GM18502 (cell line): ENCODE data around the gene USP38.
"Not testable (repeated sequence)": the region's sequence is repeated elsewhere in the genome, so short reads cannot be mapped to it uniquely, and the experiment has no call there.

Experiments
- ATAC-seq: cut with Tn5 transposase; IDR thresholded peaks from one replicate; pipeline ENCODE4 v1.9.1; 2021; ENCODE audit warnings: mild to moderate bottlenecking; ENCODE audit not compliant: unreplicated experiment, poor library complexity

USP38 gene

DNA sequence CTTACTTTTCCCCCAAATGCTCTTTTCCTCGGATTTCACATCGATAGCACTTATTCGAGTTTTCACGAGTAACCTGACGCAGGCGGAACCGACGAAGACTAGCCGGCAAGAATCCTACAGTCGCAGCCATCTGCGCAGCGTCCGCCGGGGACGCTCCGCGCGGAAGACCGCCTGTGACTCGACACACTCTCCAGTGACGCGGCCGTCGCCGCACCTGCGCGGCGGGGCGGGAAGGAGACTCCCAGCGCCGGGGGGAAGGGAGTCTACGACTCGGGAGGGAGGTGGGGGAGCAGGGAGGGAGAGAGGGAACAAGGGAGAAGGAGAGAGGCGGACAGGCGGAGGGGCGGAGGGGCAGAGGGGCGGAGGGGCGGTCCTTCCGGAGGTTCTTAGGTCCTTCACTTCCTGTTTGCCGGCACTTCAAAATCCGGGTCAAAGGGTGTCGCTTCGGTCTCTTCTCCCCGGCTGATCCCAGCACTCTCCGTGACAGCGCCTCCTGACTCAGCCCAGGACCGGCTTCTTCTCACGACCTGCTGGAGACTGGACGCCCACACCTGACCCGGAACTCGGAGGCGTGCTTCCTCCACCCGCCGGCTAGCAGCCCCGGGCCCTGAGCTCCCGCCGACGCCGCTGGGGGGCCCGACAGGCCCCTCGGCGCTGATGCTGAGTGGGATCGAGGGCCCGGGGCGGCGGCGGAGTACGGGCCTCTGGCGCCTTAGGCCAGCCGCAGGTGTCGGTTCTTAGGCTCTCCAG lies at the start of gene USP38:
Gene USP38 (plus strand): TSS at position 415 of the 750 bp plus-strand sequence. CDS start 534 bp downstream, outside the sequence.
- peak; percentile 77 for ATAC-seq

- ATAC-seq = no peak
These were observed 49.4 kb upstream of the USP38 start for GRCh38 chr4:143135358-143135757.

GRCh38 chr4:143140696-143141095 lies 44.0 kb upstream of the USP38 start:
- ATAC-seq = no peak

DNA sequence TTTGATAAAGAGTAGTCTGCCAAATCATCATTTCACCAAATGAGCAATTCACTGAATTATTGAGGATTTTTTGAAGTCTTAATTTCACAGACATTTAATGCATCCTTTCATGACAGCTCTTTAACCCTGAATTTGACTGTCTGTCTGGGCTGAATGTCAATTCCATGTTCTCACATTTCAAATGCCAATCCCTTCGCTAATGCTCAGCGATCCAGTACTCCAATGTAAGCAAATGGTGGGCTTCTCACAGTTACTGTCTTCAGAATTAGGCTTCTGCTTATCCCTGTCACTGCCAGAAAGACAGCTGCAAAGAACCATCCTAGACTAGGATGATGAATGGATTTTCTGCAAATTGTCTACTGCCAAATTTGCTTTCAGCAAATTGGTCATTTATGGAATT lies 36.2 kb upstream of the USP38 start:
- no peak for ATAC-seq

DNA sequence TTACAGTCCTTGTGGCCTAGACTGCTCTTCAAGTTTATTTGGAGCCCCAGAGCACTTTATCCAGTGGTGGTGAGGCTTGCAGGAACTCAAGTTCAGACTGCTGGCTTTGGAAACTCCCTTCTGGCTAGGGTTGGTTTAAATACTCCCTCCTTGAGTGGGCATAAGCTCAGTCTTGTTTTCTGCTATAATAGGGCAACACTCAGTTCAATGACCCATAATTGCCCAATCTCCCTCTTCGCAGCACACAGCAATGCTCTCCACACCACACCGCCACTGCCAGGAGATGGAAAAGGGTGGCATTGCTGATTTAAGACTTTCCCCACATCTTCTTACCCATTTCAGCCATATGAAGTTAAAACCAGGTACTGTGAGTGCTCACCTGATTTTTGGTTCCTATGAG lies 27.9 kb upstream of the USP38 start:
- ATAC-seq = no peak

DNA sequence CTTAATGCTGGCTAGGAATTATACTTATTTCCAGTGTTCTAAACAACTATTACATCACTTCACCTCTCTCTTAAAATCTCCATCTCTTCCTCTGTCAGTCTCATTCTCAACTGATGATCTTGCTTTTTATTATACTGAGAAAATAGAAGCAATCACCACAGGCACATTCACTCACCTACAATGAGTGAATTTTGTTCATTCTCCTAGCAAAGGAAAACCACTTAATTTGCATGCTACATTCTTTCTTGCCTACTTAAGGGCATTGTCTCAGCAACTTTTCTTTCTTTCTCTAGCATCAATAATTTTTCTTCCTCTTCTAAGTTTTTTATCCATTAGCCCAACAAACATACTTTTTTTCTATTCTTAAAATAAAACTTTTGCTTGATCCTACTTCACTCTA lies 21.1 kb upstream of the USP38 start:
- no peak for ATAC-seq

GRCh38 chr4:143166722-143167121 lies 18.0 kb upstream of the USP38 start:
- ATAC-seq = not testable (repeated sequence)

GRCh38 chr4:143178923-143179322 lies 5.8 kb upstream of the USP38 start:
- ATAC-seq = no peak

DNA sequence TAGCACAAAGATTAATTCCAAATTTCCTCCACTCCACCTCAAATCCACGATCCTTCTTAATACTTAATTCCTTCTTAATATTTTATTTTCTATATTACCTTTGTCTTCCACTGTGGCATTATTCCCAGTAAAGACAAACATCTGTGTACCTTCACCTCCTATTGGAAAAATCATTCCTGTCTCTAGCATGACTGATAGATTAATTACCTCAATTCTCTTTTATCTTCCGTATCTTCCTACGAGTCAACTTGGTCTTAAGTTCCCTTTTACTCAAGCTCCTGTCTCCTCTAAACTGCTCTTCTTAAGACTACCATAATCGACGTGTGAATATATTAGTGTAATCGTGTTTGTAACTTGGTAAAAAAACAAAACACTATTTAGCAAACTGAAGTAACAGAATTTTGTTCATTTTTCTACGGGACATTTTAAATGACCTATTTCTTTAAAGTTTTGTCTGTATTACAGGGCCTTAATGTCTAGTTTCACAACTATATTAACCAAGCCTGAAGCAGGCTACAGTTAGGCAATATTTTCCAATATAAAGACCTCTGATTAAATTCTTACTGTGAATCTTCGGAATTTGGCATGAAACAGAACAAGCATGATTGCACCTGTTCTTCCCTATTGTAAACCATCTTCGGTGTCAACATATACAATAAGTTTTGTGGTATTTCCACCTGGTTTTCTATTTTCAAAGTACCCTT lies 1.1 kb upstream of the USP38 start:
- no peak for ATAC-seq

- ATAC-seq = peak; percentile 32
These were observed 557 bp upstream of the USP38 start for GRCh38 chr4:143184217-143184502.

DNA sequence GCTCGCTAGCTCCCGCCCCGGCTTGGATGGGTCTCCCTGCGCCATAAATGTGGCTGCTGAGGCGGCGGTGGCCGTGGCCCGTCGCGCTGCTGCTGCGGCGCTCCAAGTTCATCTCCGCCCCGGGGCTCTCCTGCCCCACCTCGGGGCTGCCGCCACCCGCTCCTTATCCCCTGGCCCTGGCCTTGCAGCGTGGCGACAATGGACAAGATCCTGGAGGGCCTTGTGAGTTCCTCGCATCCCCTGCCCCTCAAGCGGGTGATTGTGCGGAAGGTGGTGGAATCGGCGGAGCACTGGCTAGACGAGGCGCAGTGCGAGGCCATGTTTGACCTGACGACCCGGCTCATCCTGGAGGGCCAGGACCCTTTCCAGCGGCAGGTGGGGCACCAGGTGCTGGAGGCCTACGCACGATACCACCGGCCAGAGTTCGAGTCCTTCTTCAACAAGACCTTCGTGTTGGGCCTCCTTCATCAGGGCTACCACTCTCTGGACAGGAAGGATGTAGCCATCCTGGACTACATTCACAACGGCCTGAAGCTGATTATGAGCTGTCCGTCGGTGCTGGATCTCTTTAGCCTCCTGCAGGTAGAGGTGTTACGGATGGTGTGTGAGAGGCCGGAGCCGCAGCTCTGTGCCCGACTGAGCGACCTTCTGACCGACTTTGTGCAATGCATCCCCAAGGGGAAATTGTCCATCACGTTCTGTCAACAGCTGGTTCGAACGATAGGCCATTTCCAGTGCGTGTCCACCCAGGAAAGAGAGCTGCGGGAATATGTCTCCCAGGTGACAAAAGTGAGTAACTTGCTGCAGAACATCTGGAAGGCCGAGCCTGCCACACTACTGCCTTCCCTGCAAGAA lies 763 bp downstream of the USP38 start:
- ATAC-seq = peak; percentile 30

DNA sequence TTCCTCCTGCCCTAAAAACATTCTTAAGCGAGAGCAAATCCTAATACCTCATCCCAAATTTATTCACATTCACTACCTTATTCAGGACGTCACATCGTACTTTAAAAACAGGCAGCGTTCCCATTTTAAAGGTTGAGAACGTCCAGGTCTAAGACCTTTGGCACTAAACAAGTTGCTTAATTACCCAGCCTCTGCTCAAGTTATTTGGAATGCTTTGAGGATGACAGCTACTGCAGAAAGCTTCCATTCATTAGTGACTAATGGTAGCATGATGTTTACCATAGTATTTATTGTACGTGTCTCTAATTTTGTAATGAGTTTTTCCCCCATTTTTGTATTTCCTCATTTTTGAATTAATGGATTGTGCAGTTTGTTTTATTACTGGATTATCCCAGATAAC lies 1.5 kb downstream of the USP38 start:
- no peak for ATAC-seq

DNA sequence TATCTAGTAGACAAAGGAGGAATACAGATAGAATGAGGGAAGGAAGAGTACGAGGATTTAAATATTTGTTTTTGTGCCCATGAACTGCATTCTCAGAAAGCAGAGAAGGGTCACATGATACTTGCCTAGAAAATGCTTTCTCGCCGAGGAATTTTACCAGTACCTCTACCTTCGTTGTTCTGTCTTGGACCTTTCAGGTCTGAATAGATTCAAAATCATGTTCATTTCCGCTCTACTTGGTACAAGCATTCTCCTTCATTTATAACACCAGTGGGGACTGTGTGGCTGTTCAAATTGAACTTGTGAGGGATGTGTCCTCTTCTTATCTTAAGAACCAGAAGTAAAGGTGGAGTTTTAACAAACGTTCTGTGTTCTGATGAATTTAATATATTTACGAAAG lies 1.9 kb downstream of the USP38 start:
- ATAC-seq = no peak

DNA sequence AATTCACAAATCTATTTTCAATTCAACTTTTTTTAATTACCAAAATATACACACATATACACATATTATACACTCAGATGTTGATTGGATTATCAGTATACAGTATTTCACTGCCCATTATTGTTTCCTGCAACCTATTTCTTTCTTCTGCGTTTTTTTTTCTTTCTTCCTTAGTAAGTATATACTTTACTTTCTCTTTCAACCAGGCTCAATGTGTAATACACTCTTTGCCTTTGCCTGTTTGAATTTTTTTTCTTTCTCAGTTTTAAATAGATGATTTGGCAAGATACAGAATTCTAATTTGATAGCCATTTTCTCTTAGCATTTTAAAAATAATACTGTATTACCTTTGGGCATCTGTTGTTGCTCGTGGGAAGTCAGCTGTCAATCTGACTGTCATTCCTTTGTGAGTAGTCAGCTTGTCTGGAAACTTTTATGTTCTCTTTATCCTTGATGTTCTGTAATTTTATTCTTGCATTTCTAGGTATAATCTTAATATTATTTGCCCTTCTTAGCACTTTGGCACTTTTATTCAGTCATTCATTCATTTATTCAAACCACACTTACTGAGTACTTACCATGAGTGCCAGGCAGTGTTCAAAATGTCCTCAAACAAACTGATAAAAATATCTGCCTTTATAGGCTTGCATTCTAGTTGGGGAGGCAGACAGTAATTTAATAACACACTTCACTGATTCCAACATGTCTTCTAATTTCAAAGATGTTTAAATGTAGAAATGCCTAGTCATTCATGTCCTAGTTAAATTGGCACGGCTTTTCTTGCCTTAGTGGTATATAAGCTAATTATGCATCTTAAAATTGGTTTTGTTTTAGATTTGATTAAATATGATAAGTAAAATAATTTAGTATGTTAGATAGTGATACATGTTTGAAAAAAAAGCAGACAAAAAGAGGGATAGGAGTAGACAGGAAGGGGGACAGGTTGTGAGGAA lies 3.7 kb downstream of the USP38 start:
- ATAC-seq = no peak

DNA sequence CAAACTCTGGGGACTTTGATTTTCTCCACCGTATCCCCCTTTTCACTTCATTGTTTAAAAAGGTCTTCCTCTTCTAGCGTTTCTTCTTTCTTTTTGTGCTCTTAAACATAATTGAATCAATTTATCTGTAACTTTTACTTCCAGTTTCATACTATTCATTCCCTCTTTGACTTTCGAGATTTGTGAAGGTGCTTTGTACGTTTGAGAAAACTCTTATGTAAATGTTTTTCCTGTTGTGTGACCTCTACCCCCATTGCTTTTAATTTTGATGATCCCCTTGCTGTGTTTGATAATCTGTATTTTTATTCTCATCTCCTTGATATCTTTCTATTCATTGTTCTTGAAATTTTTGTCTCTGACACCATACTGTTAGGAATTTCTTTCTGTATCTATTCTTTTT lies 4.8 kb downstream of the USP38 start:
- ATAC-seq = peak; percentile 18

DNA sequence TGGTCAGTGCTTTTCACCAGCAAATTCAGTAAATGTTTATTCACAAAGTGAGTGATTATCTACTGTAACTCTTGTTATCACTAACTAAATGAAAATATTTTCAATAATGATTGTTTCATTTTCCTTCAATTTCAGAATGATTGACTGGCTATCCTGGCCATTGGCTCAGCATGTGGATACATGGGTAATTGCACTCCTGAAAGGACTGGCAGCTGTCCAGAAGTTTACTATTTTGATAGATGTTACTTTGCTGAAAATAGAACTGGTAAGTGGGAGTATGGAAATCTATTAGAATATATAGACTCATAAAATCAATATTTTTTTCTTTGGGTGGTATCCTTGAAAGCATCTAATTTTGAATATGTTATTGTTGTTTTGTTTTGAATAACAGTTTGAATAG lies 10.9 kb downstream of the USP38 start:
- no peak for ATAC-seq

DNA sequence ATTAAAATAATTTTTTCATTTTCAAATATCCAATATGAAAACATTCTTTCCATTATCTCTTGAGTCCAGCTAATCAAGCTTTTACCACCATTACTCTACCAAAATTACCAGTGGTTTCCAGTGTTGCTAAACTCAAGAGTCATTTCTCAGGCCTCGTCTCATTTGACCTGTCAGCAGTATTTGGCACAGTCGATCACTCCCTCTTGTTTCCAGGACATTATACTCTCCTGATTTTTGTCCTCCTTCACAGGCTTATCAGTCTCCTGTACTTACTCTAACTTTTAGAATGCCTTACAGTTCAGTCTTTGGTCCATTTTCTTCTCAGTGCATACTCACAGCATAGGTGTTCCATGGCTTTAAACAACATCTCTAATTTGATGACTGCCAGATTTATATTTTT lies 11.6 kb downstream of the USP38 start:
- ATAC-seq = no peak

GRCh38 chr4:143199503-143199902 lies 14.8 kb downstream of the USP38 start:
- no peak for ATAC-seq

DNA sequence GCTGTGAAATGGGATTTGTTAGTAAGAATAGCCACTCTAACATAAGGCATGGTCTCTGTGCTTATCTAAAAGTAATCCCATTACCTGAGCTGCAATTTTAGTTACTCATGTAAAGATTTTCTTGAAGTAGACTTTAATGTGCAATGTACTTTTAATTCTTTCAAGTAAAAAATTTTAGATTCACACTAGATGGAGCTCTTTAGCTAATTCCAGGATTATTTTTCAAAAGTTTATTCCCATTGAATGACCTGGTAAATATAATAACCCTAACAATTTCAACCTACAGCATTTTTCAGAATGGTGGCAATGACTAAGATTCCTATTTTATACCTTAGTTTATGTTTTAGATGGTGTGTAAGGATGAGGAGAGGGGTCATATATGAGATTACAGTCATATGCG lies 18.1 kb downstream of the USP38 start:
- no peak for ATAC-seq

DNA sequence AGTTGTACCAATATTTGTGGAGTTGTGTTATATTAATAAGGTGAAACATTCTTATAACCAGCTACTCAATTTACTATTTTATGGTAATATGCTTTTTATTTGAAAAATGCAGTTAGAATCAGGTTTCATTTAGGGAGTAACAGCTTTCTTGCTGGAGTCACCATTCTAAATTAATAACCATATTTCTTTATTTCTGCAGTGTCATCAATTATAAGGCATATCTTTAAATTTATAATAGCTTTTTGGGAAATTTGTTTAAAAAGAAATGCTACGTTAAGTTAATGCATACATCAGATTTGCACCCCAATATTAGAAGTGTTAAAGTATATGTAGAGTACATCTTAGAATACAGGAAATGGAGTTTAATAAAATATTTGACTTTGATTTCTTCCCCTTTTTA lies 18.9 kb downstream of the USP38 start:
- no peak for ATAC-seq
